ENCODE data around the gene DNHD1.
A peak's percentile ranks its signal among the peaks of the same experiment; 100 is the strongest.

Gene DNHD1

GRCh38 chr11:6576471-6577373 is 79.6 kb downstream of the DNHD1 start:
- ATAC-seq, result no peak
- Mint-ChIP-seq H3K4me1 (no peaks in the 10 kb centered on the region), H3K36me3 (peaks cover 5% of the 10 kb centered on the region), H3K27ac (no peak overlapping the region), H3K4me3 (no peak overlapping the region), H3K9me3 (no peaks in the 10 kb centered on the region)
- no peak for DNase-seq (ENCODE audit: low spot score in 2 of 2)

GRCh38 chr11:6578134-6578533 is 81.1 kb downstream of the DNHD1 start:
- no peak overlapping the region for H3K27ac Mint-ChIP-seq
- H3K36me3 Mint-ChIP-seq, result no peaks in the 10 kb centered on the region
- ATAC-seq, result no peak
- no peak for DNase-seq (ENCODE audit: low spot score in 2 of 2)
- H3K9me3 Mint-ChIP-seq, result peaks cover 9% of the 10 kb centered on the region
- H3K4me3 Mint-ChIP-seq, result no peak overlapping the region
- H3K4me1 Mint-ChIP-seq, result no peaks in the 10 kb centered on the region

DNA sequence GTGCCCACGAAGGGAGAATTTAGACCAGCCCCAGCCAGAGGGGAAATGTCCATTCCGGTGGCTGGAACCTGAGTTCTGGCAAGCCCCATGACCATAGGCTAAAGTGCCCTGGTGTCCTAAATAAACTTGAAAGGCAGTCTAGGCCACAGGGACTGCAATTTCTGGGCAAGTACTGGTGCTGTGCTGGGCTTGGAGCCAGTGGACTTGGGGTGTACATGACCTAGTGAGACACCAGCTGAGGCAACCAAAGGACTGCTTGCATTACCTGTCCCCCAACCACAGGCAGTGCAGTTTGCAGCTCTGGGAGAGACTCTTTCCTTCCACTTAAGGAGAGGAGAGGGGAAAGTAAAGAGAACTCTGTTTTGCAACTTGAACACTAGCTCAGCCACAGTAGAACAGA is 82.6 kb downstream of the DNHD1 start:
- no peaks in the 10 kb centered on the region for H3K4me1 Mint-ChIP-seq
- no peaks in the 10 kb centered on the region for H3K36me3 Mint-ChIP-seq
- peaks cover 16% of the 10 kb centered on the region for H3K9me3 Mint-ChIP-seq
- DNase-seq (ENCODE audit: low spot score in 2 of 2) (no peak), ATAC-seq (no peak)
- no peak overlapping the region for H3K27ac Mint-ChIP-seq
- H3K4me3 Mint-ChIP-seq, result no peak overlapping the region

DNA sequence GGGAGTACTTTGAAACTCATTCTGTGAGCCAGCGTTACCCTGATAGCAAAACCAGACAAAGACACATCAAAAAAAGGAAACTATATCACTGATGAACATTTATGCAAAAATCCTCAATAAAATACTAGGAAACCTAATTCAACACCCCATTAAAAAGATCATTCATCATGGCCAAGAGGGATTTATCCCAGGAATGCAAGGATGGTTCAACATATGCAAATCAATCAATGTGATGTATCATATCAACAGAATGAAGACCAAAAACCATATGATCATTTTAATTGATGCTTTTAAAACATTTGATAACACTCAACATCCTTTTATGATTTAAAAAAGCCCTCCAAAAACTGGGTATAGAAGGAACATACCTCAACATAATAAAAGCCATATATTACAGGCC is 86.5 kb downstream of the DNHD1 start:
- Mint-ChIP-seq H3K9me3 (peaks cover 19% of the 10 kb centered on the region), H3K4me1 (no peaks in the 10 kb centered on the region), H3K4me3 (no peak overlapping the region), H3K27ac (no peak overlapping the region), H3K36me3 (no peaks in the 10 kb centered on the region)
- DNase-seq (ENCODE audit: low spot score in 2 of 2), result no peak
- no peak for ATAC-seq

- H3K4me1 Mint-ChIP-seq, result no peaks in the 10 kb centered on the region
- ATAC-seq, result no peak
- peaks cover 19% of the 10 kb centered on the region for H3K9me3 Mint-ChIP-seq
- H3K27ac Mint-ChIP-seq, result no peak overlapping the region
- H3K36me3 Mint-ChIP-seq, result peaks cover 4% of the 10 kb centered on the region
- no peak overlapping the region for H3K4me3 Mint-ChIP-seq
- no peak for DNase-seq (ENCODE audit: low spot score in 2 of 2)
Measured at GRCh38 chr11:6584528-6584927, 87.4 kb downstream of the DNHD1 start.

GRCh38 chr11:6586434-6587359 is 89.6 kb downstream of the DNHD1 start:
- H3K4me3 Mint-ChIP-seq, result no peak overlapping the region
- ATAC-seq, result no peak

GRCh38 chr11:6587360-6587953 is 90.4 kb downstream of the DNHD1 start:
- Mint-ChIP-seq H3K9me3 (peaks cover 15% of the 10 kb centered on the region), H3K4me3 (no peak overlapping the region), H3K4me1 (no peaks in the 10 kb centered on the region), H3K27ac (no peak overlapping the region), H3K36me3 (peaks cover 33% of the 10 kb centered on the region)
- no peak for DNase-seq (ENCODE audit: low spot score in 2 of 2)
- no peak for ATAC-seq

More at GRCh38 chr11:6586434-6587359, 89.6 kb downstream of the DNHD1 start:
- peak in 1 of 2 donors; percentile 38 for DNase-seq (ENCODE audit: low spot score in 2 of 2)
- H3K36me3 Mint-ChIP-seq, result peaks cover 25% of the 10 kb centered on the region
- H3K4me1 Mint-ChIP-seq, result no peaks in the 10 kb centered on the region
- peaks cover 19% of the 10 kb centered on the region for H3K9me3 Mint-ChIP-seq
- H3K27ac Mint-ChIP-seq, result no peak overlapping the region

GRCh38 chr11:6588018-6588417 is 90.9 kb downstream of the DNHD1 start:
- Mint-ChIP-seq H3K4me1 (no peaks in the 10 kb centered on the region), H3K4me3 (no peak overlapping the region), H3K36me3 (peaks cover 38% of the 10 kb centered on the region), H3K9me3 (peaks cover 11% of the 10 kb centered on the region), H3K27ac (no peak overlapping the region)
- DNase-seq (ENCODE audit: low spot score in 2 of 2), result no peak
- ATAC-seq, result no peak

GRCh38 chr11:6594142-6594768 is 97.2 kb downstream of the DNHD1 start:
- Mint-ChIP-seq H3K4me3 (no peak overlapping the region), H3K27ac (no peak overlapping the region), H3K4me1 (peaks cover 36% of the 10 kb centered on the region), H3K9me3 (no peaks in the 10 kb centered on the region), H3K36me3 (peaks cover 88% of the 10 kb centered on the region)
- DNase-seq (ENCODE audit: low spot score in 2 of 2) (peak in 1 of 2 donors; percentile 43), ATAC-seq (no peak)

- H3K36me3 Mint-ChIP-seq, result peaks cover 83% of the 10 kb centered on the region
- H3K27ac Mint-ChIP-seq, result peak overlapping the region; percentile 3
- no peak overlapping the region for H3K4me3 Mint-ChIP-seq
- DNase-seq (ENCODE audit: low spot score in 2 of 2) (no peak), ATAC-seq (no peak)
- no peaks in the 10 kb centered on the region for H3K9me3 Mint-ChIP-seq
- H3K4me1 Mint-ChIP-seq, result peaks cover 36% of the 10 kb centered on the region
Measured at GRCh38 chr11:6596239-6596877, 99.3 kb downstream of the DNHD1 start.

GRCh38 chr11:6598555-6598954 is 101.5 kb downstream of the DNHD1 start:
- Mint-ChIP-seq H3K4me1 (peaks cover 34% of the 10 kb centered on the region), H3K36me3 (peaks cover 69% of the 10 kb centered on the region), H3K9me3 (no peaks in the 10 kb centered on the region), H3K27ac (peak overlapping the region; percentile 43), H3K4me3 (no peak overlapping the region)
- no peak for ATAC-seq
- DNase-seq (ENCODE audit: low spot score in 2 of 2), result peak in 1 of 2 donors; percentile 38

DNA sequence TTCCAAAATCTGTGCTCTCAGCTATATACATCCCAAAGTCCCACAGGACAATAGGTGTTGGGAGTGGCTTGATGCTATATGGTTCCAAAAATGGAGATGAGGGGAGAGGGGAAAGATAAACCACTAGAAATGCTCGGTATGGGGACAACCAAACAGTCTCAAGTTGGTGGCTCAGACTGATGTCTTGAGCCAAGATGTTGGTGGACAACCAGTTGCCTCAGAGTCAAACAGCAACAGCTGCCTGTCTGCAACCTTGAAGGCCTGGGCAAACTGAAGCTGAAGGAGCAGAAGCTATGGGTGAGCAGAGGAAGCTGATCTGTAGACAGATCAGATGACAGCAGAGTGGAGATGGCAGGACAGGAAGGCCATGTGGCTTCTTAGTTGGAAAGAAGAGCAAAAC is 102.4 kb downstream of the DNHD1 start:
- peak overlapping the region; percentile 43 for H3K27ac Mint-ChIP-seq
- no peaks in the 10 kb centered on the region for H3K9me3 Mint-ChIP-seq
- H3K36me3 Mint-ChIP-seq, result peaks cover 60% of the 10 kb centered on the region
- DNase-seq (ENCODE audit: low spot score in 2 of 2) (peak in 1 of 2 donors; percentile 30), ATAC-seq (no peak)
- no peak overlapping the region for H3K4me3 Mint-ChIP-seq
- H3K4me1 Mint-ChIP-seq, result peaks cover 25% of the 10 kb centered on the region

DNA sequence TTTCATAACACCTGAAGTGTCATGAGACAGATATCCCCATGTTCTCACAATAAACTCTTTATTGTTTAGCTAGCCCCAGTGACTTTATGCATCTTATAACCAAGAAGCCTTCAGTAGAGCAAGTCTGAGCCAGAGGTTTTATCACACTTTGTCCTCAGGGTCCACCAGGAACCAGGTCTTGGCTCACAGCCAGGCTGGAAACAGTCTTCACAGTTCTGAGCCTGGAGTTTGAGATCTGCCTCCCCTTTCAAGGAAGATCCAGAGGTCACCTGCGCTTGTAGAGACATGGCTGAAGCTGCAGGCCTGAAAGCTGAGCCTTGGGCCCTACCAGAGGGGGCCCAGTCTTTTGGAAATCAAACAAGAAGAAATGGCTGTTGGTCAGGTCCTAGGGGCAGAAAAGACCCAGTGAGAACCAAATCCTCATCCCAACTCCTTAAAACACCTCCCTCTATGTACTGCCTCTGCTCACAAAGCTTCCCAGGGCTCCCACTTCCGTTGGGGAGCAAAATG is 102.9 kb downstream of the DNHD1 start:
- DNase-seq (ENCODE audit: low spot score in 2 of 2), result no peak
- Mint-ChIP-seq H3K36me3 (peaks cover 59% of the 10 kb centered on the region), H3K9me3 (no peaks in the 10 kb centered on the region), H3K4me3 (no peak overlapping the region), H3K4me1 (peaks cover 23% of the 10 kb centered on the region), H3K27ac (peak overlapping the region; percentile 43)
- ATAC-seq, result no peak

DNA sequence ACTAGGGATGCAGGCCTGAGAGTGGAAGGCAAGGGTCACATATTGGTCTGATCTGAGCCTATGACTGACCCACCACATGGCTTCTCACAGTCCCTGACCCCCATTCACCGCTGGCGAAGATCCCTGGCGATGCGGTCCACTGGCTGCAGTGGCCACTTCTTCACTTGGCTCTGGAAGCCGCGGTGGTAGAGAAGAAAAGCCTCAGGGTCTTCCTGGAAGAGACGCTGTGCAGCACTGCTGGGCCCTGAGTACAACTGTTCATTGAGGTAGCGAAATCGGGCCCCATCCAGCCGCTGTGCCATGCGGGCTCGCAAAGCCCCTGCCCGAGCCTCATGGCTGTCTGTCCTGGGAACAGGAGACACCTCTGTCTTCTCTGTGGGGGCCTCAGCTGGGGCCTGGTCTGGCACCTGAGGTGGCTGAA is 104.0 kb downstream of the DNHD1 start:
- no peaks in the 10 kb centered on the region for H3K9me3 Mint-ChIP-seq
- H3K4me1 Mint-ChIP-seq, result peaks cover 23% of the 10 kb centered on the region
- H3K36me3 Mint-ChIP-seq, result peaks cover 59% of the 10 kb centered on the region
- ATAC-seq (no peak), DNase-seq (ENCODE audit: low spot score in 2 of 2) (peak in 1 of 2 donors; percentile 37)
- no peak overlapping the region for H3K4me3 Mint-ChIP-seq
- H3K27ac Mint-ChIP-seq, result no peak overlapping the region

Data from stimulated activated effector memory CD8-positive, alpha-beta T cell treated with anti-CD3 and anti-CD28 coated beads, Interleukin-12 subunit alpha, Interleukin-12 subunit beta, amount 100 ng/mL, for 72 hours (primary cell).